PC-9 (cell line): ENCODE data around the gene KMT2D. TPM values are rescaled to one million over a fixed set of nuclear protein-coding genes. Genes with fewer than 3 reads are reported as not detected.

Source experiments
- BruUV-seq: library from RNA; stranded (reverse); fragments of 400-500 nt; replicated peaks from 2 replicates; lab custom pipeline; 2021; lab: Mats Ljungman, UMichigan
- CTCF ChIA-PET: fragments of 300-600 bp; sonication (Branson Sonifier 250); formaldehyde crosslinking; loops from one replicate; lab custom pipeline; 2022; ENCODE audit warnings: antibody characterized with exemption; lab: Charles Lee
- POLR2A ChIA-PET: fragments of 300-600 bp; sonication (Branson Sonifier 250); formaldehyde crosslinking; loops from one replicate; lab custom pipeline; 2022; ENCODE audit warnings: antibody characterized with exemption; ENCODE audit not compliant: unreplicated experiment; lab: Charles Lee
- DNase-seq, 2 experiments: peaks; one replicate each; pipeline versions ENCODE4 v3.0.0 to v3.0.0-alpha.2; 2015 to 2022; ENCODE audit warnings: mixed read lengths in 1 of 2
- H2AFZ ChIP-seq: fragments of 200-600 bp; sonication (generic); 2 replicates; pipeline ENCODE4 v1.8.1; 2017; ENCODE audit warnings: antibody characterized with exemption
- H3F3A ChIP-seq: fragments of 200-600 bp; sonication (generic); 2 replicates; pipeline ENCODE4 v1.8.1; 2017; ENCODE audit warnings: antibody characterized with exemption, mild to moderate bottlenecking, low read depth; ENCODE audit not compliant: insufficient read depth
- H3K27ac ChIP-seq: fragments of 200-600 bp; sonication (generic); 2 replicates; pipeline ENCODE4 v1.6.1; 2016; ENCODE audit warnings: mixed run types
- H3K27me3 ChIP-seq: fragments of 200-600 bp; sonication (generic); 2 replicates; pipeline ENCODE4 v1.6.1; 2016; ENCODE audit warnings: low read depth, mixed run types; ENCODE audit not compliant: insufficient read depth
- H3K36me3 ChIP-seq: fragments of 200-600 bp; sonication (generic); 2 replicates; pipeline ENCODE4 v1.6.1; 2016; ENCODE audit warnings: low read depth, mixed run types
- H3K4me1 ChIP-seq: fragments of 200-600 bp; sonication (generic); replicated peaks from 2 replicates; pipeline ENCODE4 v1.6.1; 2016; ENCODE audit warnings: mixed run types; ENCODE audit not compliant: insufficient read depth
- H3K4me2 ChIP-seq: fragments of 200-600 bp; sonication (generic); 2 replicates; pipeline ENCODE4 v1.6.1; 2017; ENCODE audit warnings: mixed run types
- H3K4me3 ChIP-seq: fragments of 200-600 bp; sonication (generic); 2 replicates; pipeline ENCODE4 v1.6.1; 2016; ENCODE audit warnings: mixed run types
- H3K79me2 ChIP-seq: fragments of 200-600 bp; sonication (generic); 2 replicates; pipeline ENCODE4 v1.6.1; 2017; ENCODE audit warnings: low read depth, mixed run types
- H3K9me2 ChIP-seq: fragments of 200-600 bp; sonication (generic); 2 replicates; pipeline ENCODE4 v1.8.1; 2017; ENCODE audit warnings: mild to moderate bottlenecking; ENCODE audit not compliant: insufficient read depth
- H3K9me3 ChIP-seq: fragments of 200-600 bp; sonication (generic); 2 replicates; pipeline ENCODE4 v1.8.1; 2016; ENCODE audit warnings: low read depth; ENCODE audit not compliant: insufficient read depth
- H4K20me1 ChIP-seq: fragments of 200-600 bp; sonication (generic); 2 replicates; pipeline ENCODE4 v1.8.1; 2017; ENCODE audit not compliant: insufficient read depth
- EZH2 ChIP-seq: fragments of 200-600 bp; sonication (generic); IDR thresholded peaks from 2 replicates; pipeline ENCODE4 v1.8.0; 2017; ENCODE audit warnings: antibody characterized with exemption, low read depth
- intact Hi-C: fragments of 100-400 bp; cut with micrococcal nuclease; formaldehyde crosslinking; loops from one replicate; pipeline ENCODE4 v1.10.0; 2022; ENCODE audit not compliant: unreplicated experiment
- total RNA-seq: library from RNA; stranded (reverse); gene quantifications from 2 replicates; pipeline ENCODE4 v1.2.3, GENCODE V29; 2021
- TF ChIP-seq, protein P1 (sequence below): fragments of 200-600 bp; sonication (generic); conservative IDR thresholded peaks from 2 replicates; pipeline ENCODE4 v1.6.1; 2017; ENCODE audit warnings: mixed run types, antibody characterized with exemption, mild to moderate bottlenecking, moderate library complexity

Gene KMT2D
- total RNA-seq, 1 experiment from 2014 or later = 94.0 TPM

DNA sequence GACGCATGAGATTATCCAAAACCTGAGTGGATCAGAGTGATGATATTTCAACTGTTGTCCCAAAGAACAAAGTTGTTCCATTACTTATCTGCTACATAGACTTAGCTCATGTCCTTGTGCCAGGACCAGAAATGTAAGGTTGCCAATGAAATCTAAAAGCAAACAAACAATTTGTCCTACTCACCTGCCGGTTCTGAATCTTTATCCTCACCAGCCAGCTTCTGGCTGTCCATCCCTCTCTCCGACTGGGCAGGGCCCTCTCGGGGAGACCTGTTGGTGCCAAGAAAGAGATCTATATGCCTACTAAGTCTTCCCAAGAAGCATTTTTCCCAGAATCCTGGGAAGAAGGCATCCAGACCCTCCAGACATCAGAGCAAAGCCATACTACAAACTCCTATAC lies 5.5 kb downstream of the KMT2D start:
- H3K79me2 ChIP-seq = peaks cover 58% of the 10 kb centered on the region
- H3K4me3 ChIP-seq = no peak overlapping the region
- H3K27ac ChIP-seq = no peak overlapping the region
- CTCF ChIA-PET = no interaction called here
- H3K4me2 ChIP-seq = no peak overlapping the region
- H3K9me3 ChIP-seq = no peaks in the 10 kb centered on the region
- POLR2A ChIA-PET = no interaction called here
- intact Hi-C loops = loop anchor here (5.0 kb wide), 1 partner anchor 38 kb away; the partner anchor contains the start of gene PRKAG1
- H3K9me2 ChIP-seq = no peaks in the 10 kb centered on the region
- BruUV-seq = no TSS peak
- H4K20me1 ChIP-seq = peaks cover 62% of the 10 kb centered on the region
- TF ChIP-seq EZH2 = no peak
- TF ChIP-seq, protein P1, sequence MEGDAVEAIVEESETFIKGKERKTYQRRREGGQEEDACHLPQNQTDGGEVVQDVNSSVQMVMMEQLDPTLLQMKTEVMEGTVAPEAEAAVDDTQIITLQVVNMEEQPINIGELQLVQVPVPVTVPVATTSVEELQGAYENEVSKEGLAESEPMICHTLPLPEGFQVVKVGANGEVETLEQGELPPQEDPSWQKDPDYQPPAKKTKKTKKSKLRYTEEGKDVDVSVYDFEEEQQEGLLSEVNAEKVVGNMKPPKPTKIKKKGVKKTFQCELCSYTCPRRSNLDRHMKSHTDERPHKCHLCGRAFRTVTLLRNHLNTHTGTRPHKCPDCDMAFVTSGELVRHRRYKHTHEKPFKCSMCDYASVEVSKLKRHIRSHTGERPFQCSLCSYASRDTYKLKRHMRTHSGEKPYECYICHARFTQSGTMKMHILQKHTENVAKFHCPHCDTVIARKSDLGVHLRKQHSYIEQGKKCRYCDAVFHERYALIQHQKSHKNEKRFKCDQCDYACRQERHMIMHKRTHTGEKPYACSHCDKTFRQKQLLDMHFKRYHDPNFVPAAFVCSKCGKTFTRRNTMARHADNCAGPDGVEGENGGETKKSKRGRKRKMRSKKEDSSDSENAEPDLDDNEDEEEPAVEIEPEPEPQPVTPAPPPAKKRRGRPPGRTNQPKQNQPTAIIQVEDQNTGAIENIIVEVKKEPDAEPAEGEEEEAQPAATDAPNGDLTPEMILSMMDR = no peak
- no peaks in the 10 kb centered on the region for H3F3A ChIP-seq
- H2AFZ ChIP-seq = no peak overlapping the region
- peaks cover 10% of the 10 kb centered on the region; the same call in 1 of the 2 replicates for H3K36me3 ChIP-seq
- H3K27me3 ChIP-seq = no peaks in the 10 kb centered on the region
- no peak for DNase-seq
- H3K4me1 ChIP-seq = peaks cover 26% of the 10 kb centered on the region

DNA sequence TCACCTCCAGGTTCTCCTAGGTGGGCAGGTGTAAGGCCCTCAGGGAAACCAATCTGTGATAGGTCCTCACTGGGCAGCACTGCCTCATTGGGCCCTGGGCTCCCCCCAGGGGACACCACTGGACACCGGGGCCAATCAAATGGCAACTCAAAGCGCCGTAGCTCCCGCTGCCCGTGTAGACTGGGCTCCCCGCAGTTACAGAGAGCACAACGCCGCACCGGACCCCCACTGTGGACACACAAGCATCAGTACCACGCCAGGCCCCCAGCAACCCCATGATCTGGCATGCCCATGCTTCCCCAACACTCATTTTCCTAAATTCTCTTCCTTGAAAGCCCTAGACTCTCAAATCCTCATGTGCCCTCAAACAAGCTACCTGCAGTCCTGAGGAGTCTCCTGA lies 6.1 kb downstream of the KMT2D start:
- no peak overlapping the region for H3K4me2 ChIP-seq
- peaks cover 12% of the 10 kb centered on the region; the same call in 1 of the 2 replicates for H3K36me3 ChIP-seq
- no peaks in the 10 kb centered on the region for H3K9me2 ChIP-seq
- POLR2A ChIA-PET = no interaction called here
- no peaks in the 10 kb centered on the region for H3F3A ChIP-seq
- H2AFZ ChIP-seq = no peak overlapping the region
- no peak for DNase-seq
- H3K9me3 ChIP-seq = no peaks in the 10 kb centered on the region
- BruUV-seq = no TSS peak
- no peaks in the 10 kb centered on the region for H3K27me3 ChIP-seq
- no peak overlapping the region for H3K4me3 ChIP-seq
- CTCF ChIA-PET = no interaction called here
- TF ChIP-seq, protein P1 = no peak
- no peak for TF ChIP-seq EZH2
- H3K27ac ChIP-seq = no peak overlapping the region
- H3K4me1 ChIP-seq = peaks cover 26% of the 10 kb centered on the region
- peaks cover 62% of the 10 kb centered on the region for H4K20me1 ChIP-seq
- intact Hi-C loops = no loop called here
- H3K79me2 ChIP-seq = peaks cover 52% of the 10 kb centered on the region

DNA sequence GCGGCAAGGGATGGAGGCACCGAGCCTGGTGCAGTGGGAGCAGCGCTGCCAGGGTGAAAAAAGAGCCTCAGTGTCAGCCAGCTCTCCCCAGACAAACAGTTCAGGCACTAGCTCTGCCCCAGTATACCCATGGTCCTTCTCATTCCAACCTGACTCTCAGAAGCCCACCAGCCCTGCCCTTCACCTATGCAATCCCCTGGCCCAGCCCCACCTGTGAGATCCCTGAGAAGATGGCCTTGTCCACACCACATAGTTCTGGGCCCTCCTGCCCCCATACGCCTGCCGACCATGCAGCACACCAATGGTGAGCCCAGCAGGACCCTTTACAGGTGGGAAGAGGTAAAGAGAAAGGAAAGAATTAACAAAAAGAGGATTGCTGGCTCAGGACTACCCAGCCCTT lies 6.5 kb downstream of the KMT2D start:
- no peak for DNase-seq
- Histone ChIP-seq H3F3A (no peaks in the 10 kb centered on the region), H2AFZ (no peak overlapping the region), H4K20me1 (peaks cover 62% of the 10 kb centered on the region), H3K4me3 (no peak overlapping the region), H3K36me3 (peaks cover 16% of the 10 kb centered on the region), H3K4me1 (peaks cover 26% of the 10 kb centered on the region), H3K79me2 (peaks cover 48% of the 10 kb centered on the region), H3K9me3 (no peaks in the 10 kb centered on the region), H3K4me2 (no peak overlapping the region), H3K9me2 (no peaks in the 10 kb centered on the region), H3K27me3 (no peaks in the 10 kb centered on the region), H3K27ac (no peak overlapping the region)
- intact Hi-C loops = no loop called here
- ChIA-PET POLR2A (no interaction called here), CTCF (no interaction called here)
- no TSS peak for BruUV-seq
- TF ChIP-seq EZH2 = no peak
- TF ChIP-seq, protein P1 = no peak
